GM23338 (cell line): Measurements from ENCODE around the gene FHIP1A. TPM values are rescaled to one million over a fixed set of nuclear protein-coding genes. Genes with fewer than 3 reads are reported as not detected.

ENCODE experiments used
- polyA plus RNA-seq: library from polyadenylated mRNA; unstranded; fragments of >200 nt; fragmentation: Nextera tagmentation; extraction: Ambion mirVana; gene quantifications from 2 replicates; pipeline ENCODE4 v1.2.1, GENCODE V29; 2016
- total RNA-seq: library from RNA; depleted of rRNA; stranded (reverse); fragments of >200 nt; shearing (Covaris generic); gene quantifications from 2 replicates; pipeline ENCODE4 v1.2.3, GENCODE V29; 2014; rRNA removed

Gene FHIP1A
- total and polyA plus RNA-seq, 2 experiments from 2014 or later = 11.3 to 108 TPM

Other genes with a start within 250 kb of the FHIP1A start
- gene PRSS48, start 132.0 kb upstream of the FHIP1A start, total RNA-seq = not detected in 2 replicates
- gene PRSS48, start 132.0 kb upstream of the FHIP1A start, polyA plus RNA-seq = 0.23 and 0.36 TPM in 2 replicates
- gene SH3D19, start 83.6 kb upstream of the FHIP1A start, total RNA-seq = 51.6 and 57.4 TPM in 2 replicates
- gene SH3D19, start 83.6 kb upstream of the FHIP1A start, polyA plus RNA-seq = 23.9 and 25.3 TPM in 2 replicates